GM18502 (cell line): ENCODE measurements around the gene OBSCN.

Experiments
- ATAC-seq: cut with Tn5 transposase; IDR thresholded peaks from one replicate; pipeline ENCODE4 v1.9.1; 2021; ENCODE audit warnings: mild to moderate bottlenecking; ENCODE audit not compliant: unreplicated experiment, poor library complexity

Gene OBSCN

DNA sequence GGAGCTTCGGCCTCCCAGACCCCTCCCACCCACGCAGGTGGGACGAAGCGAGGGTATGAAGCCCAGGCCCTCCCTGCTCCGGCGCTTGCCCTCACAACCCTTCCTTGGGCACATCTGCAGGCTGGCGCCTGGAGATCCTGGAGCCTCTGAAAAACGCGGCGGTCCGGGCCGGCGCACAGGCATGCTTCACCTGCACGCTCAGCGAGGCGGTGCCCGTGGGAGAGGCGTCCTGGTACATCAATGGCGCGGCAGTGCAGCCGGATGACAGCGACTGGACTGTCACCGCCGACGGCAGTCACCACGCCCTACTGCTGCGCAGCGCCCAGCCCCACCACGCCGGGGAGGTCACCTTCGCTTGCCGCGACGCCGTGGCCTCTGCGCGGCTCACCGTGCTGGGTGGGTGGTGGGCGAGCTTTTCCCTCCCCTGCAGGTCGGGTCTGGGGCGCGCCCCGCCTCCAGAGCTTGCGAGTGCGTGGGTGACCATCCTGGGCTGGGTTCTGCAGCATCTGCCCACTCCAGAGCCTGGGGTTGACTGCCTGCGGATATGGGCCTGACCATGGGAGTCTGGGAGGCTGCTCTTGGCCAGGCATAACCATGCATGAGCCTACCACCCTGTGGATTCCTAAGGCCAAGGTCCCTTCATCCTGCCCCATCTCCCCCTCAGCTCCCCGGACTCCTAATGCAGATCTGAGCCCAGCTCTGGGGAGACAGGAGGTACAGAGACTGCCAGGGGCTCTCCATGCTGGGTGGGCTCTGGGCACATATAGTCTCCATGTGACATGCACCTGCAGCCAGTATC lies 108.9 kb downstream of the OBSCN start:
- no peak for ATAC-seq

DNA sequence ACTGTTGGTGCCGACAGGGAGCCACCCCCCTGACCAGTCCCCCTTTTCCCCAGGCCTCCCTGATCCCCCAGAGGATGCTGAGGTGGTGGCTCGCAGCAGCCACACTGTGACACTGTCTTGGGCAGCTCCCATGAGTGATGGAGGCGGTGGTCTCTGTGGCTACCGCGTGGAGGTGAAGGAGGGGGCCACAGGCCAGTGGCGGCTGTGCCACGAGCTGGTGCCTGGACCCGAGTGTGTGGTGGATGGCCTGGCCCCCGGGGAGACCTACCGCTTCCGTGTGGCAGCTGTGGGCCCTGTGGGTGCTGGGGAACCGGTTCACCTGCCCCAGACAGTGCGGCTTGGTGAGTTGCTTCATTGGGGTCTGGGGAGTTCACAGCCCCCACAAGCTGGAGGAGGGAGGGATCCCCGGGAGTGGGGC lies 109.6 kb downstream of the OBSCN start:
- ATAC-seq, result no peak

DNA sequence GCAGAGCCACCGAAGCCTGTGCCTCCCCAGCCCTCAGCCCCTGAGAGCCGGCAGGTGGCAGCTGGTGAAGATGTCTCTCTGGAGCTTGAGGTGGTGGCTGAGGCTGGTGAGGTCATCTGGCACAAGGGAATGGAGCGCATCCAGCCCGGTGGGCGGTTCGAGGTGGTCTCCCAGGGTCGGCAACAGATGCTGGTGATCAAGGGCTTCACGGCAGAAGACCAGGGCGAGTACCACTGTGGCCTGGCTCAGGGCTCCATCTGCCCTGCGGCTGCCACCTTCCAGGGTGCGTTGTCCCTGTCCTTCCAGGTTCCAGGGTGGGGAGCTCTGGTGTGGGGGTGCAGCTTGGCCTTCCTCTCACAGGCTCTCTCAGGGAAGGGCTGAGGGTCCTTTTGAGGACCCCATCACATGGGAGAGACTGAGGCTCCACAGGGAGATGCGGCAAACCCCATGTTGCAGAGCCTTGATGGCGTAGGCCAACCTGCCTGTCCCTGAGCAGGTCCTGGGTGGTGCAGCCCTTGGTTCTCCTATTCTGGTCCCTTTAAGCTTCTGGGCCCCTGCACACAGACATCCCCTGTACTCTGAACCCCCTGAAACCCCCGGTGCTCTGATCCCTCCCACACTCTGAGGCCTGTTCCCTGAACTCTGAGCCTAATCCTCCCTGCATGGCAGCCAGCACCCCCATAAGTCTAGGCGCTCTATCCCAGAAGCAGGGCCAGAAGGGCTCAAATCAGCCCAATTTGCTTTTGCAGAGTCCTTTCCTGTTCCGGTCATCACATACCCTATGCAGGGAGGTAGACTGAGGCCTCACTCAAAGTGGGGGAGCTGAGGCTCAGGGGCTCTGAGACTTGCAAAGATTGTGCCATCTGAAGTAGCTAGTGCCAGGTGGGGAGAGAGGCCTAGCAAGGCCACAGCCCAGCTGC lies 110.3 kb downstream of the OBSCN start:
- no peak for ATAC-seq

DNA sequence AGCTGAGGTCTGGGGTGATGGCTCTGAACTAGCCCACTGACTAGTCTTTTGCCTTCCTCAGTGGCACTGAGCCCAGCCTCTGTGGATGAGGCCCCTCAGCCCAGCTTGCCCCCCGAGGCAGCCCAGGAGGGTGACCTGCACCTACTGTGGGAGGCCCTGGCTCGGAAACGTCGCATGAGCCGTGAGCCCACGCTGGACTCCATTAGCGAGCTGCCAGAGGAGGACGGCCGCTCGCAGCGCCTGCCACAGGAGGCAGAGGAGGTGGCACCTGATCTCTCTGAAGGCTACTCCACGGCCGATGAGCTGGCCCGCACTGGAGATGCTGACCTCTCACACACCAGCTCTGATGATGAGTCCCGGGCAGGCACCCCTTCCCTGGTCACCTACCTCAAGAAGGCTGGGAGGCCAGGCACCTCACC lies 111.0 kb downstream of the OBSCN start:
- no peak for ATAC-seq

DNA sequence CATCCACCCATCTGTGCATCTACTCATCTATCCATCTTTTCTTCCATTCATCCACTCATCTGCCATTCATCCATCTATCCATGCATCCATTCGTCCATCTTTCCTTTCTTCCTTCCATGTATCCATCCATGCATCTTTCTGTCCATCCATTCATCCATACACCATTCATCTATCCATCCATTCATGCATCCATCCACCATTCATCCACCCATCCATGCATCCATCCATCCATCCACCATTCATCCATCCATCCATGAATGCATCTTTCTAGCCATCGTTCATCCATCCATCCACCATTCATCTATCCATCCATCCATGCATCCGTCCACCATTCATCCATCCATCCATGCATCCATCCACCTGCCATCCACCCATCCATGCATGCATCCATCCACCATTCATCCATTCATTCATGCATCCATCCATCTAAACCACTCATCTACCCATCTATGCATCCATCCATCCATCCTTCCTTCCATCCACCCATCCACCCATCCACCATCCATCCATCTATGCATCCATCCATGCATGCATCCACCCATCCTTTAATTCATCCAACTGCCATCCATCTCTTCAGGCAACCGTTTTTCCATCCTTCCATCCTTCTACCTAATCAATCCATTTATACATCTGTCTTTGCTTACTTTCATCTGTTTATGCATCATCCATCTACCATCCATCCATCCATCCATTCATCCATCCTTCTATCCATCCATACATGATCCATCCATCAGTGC lies 111.7 kb downstream of the OBSCN start:
- no peak for ATAC-seq

DNA sequence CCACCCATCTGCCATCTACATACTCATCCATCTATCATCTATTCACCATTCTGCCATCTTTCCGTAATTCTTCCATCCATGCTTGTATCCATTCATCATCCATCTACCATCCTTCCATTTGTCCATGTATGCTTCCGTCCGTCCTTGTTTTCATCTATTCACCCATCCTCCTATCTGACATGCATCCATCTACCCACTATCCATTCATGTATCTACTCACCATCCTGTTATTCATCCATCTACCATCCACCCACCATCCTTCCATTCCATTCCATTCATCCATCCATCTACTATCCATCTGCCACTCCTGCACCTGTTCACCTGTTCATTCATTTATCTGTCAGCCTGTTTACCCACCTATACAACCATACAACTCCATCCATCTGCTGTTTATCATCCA lies 112.5 kb downstream of the OBSCN start:
- no peak for ATAC-seq

DNA sequence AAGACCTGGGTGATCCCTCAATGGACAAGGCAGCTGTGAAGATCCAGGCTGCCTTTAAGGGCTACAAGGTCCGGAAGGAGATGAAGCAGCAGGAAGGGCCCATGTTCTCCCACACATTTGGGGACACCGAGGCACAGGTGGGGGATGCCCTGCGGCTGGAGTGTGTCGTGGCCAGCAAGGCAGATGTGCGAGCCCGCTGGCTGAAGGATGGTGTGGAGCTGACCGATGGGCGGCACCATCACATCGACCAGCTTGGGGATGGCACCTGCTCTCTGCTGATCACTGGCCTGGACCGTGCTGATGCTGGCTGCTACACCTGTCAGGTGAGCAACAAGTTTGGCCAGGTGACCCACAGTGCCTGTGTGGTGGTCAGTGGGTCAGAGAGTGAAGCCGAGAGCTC lies 113.6 kb downstream of the OBSCN start:
- ATAC-seq, result no peak

DNA sequence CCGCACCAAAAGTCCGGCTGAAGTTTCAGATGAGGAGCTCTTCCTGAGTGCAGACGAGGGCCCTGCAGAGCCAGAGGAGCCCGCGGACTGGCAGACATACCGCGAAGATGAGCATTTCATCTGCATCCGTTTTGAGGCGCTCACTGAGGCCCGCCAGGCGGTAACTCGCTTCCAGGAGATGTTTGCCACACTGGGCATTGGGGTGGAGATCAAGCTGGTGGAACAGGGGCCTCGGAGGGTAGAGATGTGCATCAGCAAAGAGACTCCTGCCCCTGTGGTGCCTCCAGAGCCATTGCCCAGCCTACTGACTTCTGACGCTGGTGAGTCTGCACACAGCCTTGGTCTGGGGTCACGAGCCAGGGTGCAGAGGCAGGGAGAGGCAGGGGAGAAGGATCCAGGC lies 114.1 kb downstream of the OBSCN start:
- ATAC-seq, result no peak

DNA sequence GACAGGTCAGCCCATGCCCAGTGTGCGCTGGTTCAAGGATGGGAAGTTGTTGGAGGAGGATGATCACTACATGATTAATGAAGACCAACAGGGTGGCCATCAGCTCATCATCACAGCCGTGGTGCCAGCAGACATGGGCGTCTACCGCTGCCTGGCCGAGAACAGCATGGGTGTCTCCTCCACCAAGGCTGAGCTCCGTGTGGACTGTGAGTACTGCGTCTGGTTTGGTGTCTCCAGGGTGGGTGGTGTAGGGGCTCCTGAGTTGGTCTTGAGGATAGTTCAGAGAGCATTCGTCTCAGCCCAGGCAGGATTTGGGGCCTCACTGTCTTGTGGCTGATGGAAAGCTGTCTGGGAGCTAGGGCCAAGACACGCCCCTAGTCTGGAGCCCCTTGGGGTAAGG lies 115.6 kb downstream of the OBSCN start:
- no peak for ATAC-seq

DNA sequence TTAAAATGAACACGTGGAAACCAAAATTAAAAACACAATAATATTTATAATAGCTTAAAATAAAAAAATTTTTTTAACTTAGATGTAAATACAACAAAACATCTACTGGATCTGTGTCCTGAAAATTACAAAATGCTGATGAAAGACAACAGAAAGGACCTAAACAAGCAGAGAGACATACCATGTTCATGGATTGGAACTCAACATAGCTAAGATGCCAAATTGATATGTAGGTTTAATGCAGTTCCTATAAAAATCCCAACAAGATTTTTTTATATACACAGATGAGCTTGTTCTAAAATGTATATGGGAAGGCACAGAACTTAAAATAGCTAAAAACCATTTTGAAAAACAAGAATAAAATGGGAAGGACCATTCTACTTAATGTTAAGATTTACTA lies 117.4 kb downstream of the OBSCN start:
- ATAC-seq, result no peak

DNA sequence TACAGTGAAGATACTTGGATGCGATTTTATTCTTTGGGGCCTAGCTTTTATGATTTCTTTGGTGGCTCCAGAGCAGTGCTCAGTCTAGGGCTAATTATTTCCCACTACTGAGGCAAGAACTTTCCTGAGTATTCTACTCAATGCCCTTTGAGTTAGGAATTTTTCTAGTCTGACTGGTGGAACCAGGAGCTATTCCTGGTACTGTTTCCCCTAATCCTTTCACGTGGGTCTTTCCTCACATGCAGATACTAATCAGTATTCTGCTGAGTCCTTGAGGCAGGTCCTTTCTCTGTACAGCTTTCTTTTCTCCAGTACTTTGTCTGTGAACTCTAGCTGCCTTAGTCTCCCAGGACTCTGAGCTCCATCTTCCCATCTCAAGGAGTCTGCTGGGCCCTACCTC lies 122.0 kb downstream of the OBSCN start:
- ATAC-seq, result no peak

DNA sequence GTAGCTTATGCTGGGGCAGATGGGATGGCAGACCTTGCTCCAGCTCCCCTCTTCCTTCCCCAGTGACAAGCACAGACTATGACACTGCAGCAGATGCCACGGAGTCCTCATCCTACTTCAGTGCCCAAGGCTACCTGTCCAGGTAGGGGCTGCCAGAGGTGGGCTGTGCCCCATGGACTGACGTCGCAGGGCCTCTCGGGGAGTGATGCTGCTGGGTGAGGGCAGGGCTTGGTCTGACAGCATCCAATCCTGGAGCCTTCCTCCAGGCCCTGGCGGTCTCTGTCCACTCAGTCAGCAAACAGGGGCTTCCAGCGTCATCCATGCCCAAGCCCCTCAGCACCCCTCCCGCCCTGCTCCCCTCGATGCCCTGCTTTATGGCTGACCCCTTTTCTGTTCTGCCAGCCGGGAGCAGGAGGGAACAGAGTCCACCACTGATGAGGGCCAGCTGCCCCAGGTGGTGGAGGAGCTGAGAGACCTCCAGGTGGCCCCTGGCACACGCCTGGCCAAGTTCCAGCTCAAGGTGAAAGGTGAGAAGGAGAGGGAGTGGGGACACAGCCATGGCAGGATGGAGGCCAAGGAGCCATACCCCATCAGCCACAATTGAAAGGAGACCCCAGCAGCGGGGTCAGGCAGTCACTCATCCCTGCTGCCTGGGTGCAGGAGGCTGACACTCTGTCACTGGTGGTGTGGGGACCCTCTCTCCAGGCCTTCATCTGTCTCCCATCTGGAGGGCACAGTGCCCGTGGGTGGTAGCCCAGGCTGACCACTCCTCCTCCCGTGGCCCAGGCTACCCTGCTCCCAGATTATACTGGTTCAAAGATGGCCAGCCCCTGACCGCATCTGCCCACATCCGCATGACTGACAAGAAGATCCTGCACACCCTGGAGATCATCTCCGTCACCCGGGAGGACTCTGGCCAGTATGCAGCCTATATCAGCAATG lies 125.2 kb downstream of the OBSCN start:
- no peak for ATAC-seq

DNA sequence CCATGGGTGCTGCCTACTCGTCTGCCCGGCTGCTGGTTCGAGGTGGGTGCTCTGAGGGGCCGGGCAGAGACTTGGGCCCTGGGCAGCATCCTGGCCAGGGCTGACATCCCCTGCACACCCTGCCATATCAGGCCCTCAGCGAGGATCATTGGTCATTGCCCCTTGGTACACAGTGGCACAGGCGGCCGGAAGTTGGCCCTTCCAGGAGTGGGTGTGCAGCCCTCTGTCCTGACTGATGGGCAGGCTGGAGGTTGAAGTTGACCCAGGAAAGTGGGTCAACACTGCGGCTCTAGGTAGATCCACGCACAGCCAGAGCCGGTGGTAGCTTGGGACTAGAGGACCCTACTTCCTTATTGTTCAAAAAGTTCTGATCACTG lies 125.9 kb downstream of the OBSCN start:
- no peak for ATAC-seq

DNA sequence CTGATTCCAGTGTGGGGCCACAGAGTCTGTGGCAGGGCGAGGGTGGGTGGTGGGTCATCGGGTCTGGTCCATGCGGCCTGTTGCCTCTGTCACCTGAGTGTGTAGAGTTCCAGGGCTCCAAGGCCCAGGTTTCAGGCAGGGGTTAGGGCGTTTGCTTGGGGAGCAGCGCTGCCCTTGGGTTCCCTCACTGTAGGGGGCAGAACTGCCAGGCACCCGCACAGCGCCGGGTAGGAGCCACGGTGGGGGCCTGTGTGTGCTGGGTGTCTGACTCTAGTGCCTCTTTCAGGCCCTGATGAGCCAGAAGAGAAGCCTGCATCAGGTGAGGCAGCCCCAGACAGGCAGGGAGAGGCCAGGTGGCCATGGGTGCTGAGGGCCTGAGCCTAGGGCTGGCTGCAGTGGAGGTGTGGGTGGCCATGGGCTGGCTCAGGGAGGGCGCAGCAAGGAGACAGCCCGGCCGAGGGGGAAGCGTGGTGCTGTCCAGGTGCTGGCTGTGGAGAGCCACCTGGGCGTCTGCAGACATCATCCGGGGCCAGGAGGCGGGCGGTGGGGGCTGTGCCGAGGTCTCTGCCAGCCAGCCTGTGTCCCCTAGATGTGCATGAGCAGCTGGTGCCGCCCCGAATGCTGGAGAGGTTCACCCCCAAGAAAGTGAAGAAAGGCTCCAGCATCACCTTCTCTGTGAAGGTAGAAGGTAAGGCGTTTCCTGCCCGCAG lies 126.5 kb downstream of the OBSCN start:
- no peak for ATAC-seq

DNA sequence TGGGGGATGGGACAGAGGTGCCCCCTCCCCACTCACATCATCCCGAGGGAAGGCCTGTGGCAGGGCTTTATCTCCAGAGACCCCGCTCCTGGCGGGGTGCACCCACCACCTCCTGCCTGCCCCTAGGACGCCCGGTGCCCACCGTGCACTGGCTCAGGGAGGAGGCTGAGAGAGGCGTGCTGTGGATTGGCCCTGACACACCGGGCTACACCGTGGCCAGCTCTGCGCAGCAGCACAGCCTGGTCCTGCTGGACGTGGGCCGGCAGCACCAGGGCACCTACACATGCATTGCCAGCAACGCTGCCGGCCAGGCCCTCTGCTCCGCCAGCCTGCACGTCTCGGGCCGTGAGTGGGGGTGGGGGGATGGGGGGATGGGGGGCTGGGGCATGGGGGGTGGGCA lies 127.1 kb downstream of the OBSCN start:
- no peak for ATAC-seq

DNA sequence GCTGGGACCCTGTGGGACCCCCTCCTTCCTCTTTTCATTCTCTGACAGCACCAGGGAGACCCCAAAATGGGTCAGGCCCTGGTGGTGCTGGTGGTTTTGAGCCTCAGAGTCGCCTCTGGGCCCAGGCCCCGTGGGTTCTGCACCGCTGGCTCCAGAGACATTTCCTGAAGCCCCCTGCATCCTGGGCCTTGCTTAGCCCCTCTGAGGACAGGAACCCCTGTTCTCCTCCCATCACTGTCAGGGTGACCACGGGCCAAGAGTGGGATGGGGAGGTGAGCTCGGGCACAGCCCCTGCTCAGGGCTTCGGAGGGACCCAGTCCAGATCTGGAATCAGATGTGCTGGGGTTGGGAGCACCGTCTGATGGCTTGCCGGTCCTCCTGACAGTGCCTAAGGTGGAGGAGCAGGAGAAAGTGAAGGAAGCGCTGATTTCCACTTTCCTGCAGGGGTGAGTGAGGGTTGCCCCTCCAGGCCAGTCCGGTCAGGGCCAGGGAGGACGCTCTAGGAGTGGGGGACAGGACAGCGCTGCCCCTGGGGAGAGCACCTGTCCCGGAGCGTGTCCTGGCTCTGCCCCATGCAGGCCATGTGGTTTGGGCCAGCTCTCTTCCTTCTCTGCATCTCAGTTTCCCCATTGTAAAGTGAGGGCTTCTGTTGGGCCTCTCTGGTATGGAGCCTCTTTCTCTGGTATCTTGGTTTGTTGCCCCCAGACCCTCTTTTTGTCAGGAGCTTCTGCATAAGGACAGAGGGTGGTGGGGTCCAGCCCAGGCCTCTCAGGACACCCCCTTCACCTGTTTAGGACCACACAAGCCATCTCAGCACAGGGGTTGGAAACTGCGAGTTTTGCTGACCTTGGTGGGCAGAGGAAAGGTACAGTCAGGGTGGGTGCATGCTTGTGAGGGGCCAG lies 127.8 kb downstream of the OBSCN start:
- ATAC-seq, result no peak

DNA sequence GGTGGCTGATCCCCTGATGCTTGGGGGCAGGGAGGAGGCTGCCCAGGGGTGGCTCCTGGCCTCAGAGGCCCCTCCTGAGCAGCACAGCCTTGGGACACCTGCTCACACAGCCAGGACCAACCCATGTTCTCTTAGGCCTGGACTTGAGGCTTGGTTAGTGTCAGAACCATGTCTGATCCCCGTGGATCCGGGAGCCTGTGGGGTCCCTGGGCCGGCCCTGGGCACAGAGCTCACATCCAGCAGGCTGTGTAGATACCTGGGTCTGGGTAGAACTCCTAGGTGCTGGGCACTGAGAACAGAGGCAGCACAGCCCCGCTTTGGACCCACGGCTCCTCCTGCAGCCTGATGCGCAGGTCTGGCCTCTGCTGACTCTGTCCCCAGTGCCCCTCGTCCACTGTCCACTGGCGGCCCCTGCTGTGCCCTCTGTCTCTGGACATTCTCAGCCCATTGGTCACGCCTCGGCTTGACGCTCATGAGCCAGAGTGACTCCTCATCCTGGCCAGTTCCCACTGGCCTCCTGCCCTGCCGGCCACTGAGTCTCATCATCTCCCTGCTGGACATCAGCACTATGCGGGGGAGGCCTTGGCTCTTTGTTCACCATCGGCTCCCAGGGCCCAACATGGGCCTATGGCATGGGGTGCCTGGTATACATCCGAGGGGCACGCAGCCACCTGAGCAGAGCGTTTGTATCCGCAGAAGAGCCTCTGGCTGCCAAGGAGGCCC lies 128.6 kb downstream of the OBSCN start:
- ATAC-seq, result no peak
